GM19043 (cell line): Measurements from ENCODE around the gene RPGR.

Experiments
- ATAC-seq: cut with Tn5 transposase; IDR thresholded peaks from one replicate; pipeline ENCODE4 v1.9.1; 2021; ENCODE audit warnings: low read depth; ENCODE audit not compliant: unreplicated experiment

RPGR gene

DNA sequence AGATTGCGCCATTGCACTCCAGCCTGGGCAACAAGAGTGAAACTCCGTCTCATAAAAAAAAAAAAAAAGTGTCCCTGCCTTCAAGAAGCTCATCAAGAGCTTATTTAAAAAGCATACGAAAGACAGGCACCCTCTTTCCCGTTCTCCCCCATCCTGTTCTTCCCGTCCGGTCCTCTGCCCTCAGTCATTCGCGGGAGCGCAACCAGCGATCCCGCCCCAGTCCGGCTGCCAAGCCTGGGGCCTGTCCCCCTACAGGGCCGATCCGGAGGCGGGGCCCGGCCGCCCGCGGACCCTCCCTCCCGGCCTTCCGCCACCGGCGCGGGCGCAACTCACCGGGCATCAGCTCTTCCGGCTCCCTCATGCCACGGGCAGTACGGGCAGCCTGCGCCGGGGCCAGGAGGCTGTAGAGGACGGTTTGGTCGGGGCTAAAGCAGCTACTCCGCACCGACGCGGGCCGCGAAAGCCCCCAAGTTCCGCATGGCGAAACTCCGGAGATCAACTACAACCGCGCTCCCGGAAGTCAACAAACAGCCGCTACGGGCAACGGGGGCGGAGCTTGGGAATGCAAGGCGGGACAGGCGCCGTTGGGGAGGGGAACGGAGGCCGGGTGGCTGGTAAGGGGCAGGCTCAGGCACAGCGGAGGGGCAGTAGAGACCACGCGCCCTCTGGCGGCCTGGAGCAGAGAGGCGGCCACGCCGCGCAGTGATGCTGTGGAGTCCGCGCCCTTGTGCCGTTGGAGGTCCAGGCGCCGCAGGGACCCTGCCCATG lies at the start of gene RPGR:
Gene RPGR (minus strand): TSS at position 503 of the 768 bp plus-strand sequence. CDS start 142 bp downstream, at position 361.
- peak; percentile 96 for ATAC-seq

- no peak for ATAC-seq
These were observed 49.4 kb upstream of the RPGR start for GRCh38 chrX:38376747-38377146.

DNA sequence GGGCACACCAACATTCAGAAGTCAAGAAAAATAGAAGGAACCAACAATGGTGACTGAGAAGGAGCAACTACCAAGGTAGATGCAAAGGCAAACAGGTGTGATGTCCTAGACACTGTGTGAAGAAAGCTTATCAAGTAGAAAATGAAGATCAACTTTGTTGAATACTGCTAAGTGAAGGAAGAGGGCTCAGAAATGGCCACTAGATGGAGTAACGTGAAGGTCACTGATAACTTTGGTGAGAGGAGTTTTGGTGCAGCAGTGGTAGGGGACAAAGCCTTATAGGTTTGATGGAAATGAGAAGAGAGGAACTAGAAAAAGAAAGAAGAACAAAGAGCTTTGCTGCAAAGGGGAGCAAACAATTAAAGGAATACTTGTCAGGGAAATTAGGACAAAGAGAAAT lies 48.6 kb upstream of the RPGR start:
- no peak for ATAC-seq

GRCh38 chrX:38374431-38374830 lies 47.1 kb upstream of the RPGR start:
- ATAC-seq = no peak

DNA sequence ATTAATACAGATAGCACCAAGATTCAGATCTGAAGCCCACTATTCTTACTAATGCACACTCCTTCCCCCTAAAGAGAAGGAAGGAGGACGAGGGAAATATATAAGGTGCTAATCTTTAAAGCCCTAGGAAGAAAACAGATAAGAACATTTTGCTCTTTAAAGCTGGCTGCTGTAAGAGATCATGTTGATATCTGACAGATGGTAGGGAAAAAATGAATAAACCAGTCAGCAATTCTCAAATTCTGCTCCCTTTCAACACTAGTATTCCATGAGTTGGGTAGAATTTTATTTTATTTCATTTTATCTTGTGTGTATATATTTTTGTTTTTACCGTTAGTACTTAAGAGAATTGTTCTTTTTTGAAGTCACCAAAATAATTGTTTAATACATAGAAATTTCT lies 44.3 kb upstream of the RPGR start:
- no peak for ATAC-seq

DNA sequence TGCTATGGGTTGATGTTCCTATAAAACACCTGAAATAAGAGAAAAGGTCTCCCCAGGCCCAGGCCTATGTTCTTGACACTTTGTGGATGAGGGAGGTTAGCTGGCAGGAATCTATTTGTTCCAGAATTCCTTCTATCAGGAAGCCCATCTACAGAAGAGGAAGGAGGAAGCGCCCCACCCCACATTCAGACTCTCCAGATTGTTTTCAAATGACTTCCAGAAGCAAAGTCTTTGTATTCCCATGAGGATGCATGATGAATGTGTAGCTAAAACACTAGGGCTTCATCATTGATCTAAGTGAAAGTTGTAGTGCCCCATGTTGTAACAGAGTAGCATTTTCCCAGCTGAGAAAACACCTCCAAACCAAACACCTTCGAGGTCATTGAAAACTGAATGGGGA lies 41.5 kb upstream of the RPGR start:
- ATAC-seq = no peak

- ATAC-seq = no peak
These were observed 38.6 kb upstream of the RPGR start for GRCh38 chrX:38365954-38366353.

- ATAC-seq = no peak
These were observed 35.7 kb upstream of the RPGR start for GRCh38 chrX:38363046-38363445.

DNA sequence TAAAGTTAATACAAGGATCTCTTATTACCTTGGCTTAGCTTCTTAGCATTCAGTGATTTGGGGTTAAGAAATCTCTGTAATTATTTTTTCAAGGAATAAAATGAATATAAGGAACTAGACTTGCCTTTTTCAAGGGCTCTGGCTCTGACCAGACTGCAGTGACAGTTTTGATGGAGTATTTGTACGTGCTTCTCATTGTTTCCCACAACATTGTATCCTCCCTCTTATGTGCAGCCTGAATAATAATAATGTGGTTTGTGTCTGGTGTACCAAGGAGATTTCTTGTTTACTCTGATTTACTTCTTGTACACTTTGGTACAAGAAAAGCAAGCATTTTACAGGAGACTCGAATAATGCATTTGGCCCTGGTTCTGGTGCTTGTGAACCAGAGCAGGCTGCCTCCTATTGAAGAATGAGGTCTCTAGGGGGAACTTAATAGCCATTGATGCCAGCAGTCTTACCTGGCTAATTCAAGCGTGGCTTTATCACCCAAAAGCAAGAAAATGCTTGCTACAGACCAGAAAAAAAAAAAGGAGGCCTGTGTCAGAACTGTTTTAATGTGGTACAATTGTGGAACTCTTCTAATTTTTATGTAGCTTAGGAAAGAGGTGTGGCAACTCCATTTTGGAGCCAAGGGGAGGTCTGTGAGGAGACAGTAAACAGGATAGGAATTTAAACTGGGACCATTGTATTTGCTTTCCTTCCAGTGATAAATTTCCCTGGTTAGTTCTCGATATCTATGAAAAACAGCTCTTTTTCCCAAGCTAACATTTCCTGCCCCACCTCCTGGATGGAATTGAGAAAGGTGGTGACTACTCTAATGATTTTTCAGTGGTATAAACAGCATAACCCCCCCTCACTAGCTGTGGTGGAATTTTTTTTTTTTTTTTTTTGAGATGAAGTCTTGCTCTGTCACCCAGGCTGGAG lies 30.7 kb upstream of the RPGR start:
- no peak for ATAC-seq

DNA sequence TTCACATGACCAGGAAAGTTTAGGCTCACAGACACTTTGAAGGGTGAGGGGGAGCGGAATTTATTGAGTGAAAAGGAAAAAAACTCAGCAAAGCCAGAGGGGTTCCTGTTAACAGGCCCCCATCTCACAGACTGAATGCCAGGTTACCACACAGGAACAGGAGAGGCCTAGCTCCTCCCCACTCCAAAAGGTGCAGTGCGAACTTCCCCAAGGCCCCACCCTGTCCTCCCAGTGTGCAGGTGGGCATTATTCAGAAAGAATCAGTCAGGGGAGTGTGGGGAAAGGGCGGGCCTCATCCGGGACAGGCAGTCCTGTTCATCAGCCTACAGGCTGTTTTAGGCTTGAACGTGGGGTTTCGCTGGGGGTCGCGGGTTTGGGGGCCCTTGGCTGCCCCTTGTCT lies 29.1 kb upstream of the RPGR start:
- ATAC-seq = no peak

- no peak for ATAC-seq
These were observed 25.1 kb upstream of the RPGR start, which contains the start of gene OTC for GRCh38 chrX:38352362-38352761. TSS of gene OTC (plus strand) at chrX:38352604. CDS start at chrX:38352697, 93 bp downstream.

GRCh38 chrX:38351346-38351745 lies 24.0 kb upstream of the RPGR start:
- ATAC-seq = no peak

DNA sequence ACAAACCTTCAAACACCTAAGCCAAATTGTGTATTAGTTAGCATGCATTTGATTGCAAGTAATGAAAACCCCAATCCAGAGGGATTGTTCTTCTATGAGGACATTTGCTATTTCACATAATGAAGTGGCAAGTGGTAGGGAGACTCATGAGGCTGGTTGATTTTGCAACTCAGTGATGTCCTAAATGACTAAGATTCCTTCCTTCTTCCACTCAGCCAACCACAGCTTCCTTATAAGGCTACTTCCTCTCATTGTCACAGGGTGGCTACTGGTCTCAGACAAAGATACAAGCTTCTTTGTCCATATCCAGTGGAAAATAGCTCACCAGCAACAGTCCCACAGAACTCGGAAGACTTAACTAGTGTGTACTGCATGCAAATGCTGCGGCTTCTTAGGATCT lies 19.8 kb upstream of the RPGR start:
- no peak for ATAC-seq

- no peak for ATAC-seq
These were observed 18.8 kb upstream of the RPGR start for GRCh38 chrX:38346150-38346549.

GRCh38 chrX:38342853-38343778 lies 15.8 kb upstream of the RPGR start:
- ATAC-seq = no peak

DNA sequence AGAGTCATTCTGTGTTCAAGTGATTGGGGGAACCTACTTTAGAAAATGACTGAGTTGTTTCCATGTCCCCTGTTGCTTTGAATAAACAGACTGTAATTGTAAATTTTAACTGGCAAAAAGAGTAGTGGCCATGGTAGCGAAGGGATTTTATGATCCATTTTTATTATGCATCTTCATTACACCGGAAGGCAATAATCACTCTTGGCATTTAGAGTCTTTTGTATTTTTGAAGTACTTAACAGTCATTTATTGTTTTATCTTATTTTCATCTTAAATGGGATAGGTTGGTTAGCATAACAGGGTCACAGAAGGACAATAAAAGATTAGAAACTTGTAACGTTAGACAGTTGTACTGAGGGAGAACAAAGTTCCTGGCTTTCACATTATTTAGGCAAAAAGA lies 14.1 kb upstream of the RPGR start:
- ATAC-seq = no peak

GRCh38 chrX:38336538-38337240 lies 9.4 kb upstream of the RPGR start:
- ATAC-seq = no peak

DNA sequence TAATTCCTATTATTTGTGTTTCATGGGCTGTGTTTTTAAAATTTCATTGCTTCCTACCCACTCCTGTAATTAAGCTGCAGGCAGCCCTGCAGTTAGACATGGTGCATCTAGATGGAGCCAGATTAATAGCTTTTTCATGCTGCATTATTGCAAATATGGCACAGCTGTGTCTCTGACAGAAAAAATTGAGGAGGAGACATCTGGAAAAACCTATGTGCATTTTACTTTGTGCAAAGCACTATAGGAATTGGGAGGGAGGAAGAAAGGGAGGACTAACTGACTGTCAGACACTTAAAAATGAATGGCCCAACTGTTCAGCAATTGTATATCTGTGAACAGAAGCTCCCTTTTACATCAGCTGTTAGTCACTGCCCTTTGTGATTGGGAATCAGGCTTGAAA lies 8.1 kb upstream of the RPGR start:
- no peak for ATAC-seq

GRCh38 chrX:38332505-38332904 lies 5.2 kb upstream of the RPGR start:
- peak; percentile 61 for ATAC-seq

DNA sequence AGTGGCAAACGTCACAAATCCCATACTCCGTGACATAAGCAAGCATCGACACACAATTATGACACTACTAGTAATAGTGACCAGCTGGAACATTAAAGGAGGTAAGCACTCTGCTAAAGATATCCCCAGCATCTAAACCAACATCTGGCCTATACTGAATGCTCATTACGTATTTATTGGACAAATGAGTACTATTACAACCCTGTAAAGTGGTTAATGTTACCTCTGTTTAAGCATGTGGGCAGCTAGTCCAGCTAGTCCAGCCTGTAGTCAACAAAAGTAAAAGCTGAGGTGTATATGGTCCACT lies 419 bp upstream of the RPGR start:
- ATAC-seq = peak; percentile 6
